A673 (cell line): Measurements from ENCODE around the gene TMEM163.

Source experiments
- EZH2 ChIP-seq: fragments of 200-600 bp; sonication (generic); IDR thresholded peaks from 2 replicates; pipeline ENCODE4 v1.6.1; 2017; ENCODE audit warnings: borderline replicate concordance, low read depth, mild to moderate bottlenecking, mixed read lengths, antibody characterized with exemption, low read length; ENCODE audit not compliant: poor library complexity, severe bottlenecking
- TF ChIP-seq, protein P1 (sequence below): fragments of 300-800, 200-600 bp; sonication (generic); conservative IDR thresholded peaks from 2 replicates; pipeline ENCODE4 v1.5.1; 2017; ENCODE audit warnings: low read depth, mild to moderate bottlenecking, antibody characterized with exemption, low read length, moderate library complexity, mixed read lengths

DNA sequence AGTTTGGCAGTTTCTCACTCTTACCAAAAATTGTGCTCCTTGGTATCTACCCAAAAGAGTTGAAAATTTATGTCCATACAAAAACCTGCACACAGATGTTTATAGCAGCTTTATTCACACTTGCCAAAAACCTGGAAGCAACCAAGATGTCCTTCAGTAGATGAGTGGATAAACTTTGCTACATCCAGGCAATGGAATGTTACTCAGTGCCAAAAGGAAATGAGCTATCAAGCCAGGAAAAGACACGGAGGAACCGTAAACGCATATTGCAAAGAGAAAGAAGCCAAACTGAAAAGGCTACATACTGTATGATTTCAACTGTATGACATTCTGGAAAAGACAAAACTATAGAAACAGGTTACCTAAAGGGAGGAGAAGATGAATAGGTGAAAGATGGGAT, 36.1 kb downstream of the TMEM163 start:
- TF ChIP-seq, protein P1, sequence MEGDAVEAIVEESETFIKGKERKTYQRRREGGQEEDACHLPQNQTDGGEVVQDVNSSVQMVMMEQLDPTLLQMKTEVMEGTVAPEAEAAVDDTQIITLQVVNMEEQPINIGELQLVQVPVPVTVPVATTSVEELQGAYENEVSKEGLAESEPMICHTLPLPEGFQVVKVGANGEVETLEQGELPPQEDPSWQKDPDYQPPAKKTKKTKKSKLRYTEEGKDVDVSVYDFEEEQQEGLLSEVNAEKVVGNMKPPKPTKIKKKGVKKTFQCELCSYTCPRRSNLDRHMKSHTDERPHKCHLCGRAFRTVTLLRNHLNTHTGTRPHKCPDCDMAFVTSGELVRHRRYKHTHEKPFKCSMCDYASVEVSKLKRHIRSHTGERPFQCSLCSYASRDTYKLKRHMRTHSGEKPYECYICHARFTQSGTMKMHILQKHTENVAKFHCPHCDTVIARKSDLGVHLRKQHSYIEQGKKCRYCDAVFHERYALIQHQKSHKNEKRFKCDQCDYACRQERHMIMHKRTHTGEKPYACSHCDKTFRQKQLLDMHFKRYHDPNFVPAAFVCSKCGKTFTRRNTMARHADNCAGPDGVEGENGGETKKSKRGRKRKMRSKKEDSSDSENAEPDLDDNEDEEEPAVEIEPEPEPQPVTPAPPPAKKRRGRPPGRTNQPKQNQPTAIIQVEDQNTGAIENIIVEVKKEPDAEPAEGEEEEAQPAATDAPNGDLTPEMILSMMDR: no peak
- no peak for TF ChIP-seq EZH2
